Measurements from ENCODE around the gene USH1G. TPM values are rescaled to one million over a fixed set of nuclear protein-coding genes. Genes with fewer than 3 reads are reported as not detected.

The USH1G gene
- total and polyA plus RNA-seq, 2 experiments from 2014 or later, result 0.65 to 1.6 TPM

DNA sequence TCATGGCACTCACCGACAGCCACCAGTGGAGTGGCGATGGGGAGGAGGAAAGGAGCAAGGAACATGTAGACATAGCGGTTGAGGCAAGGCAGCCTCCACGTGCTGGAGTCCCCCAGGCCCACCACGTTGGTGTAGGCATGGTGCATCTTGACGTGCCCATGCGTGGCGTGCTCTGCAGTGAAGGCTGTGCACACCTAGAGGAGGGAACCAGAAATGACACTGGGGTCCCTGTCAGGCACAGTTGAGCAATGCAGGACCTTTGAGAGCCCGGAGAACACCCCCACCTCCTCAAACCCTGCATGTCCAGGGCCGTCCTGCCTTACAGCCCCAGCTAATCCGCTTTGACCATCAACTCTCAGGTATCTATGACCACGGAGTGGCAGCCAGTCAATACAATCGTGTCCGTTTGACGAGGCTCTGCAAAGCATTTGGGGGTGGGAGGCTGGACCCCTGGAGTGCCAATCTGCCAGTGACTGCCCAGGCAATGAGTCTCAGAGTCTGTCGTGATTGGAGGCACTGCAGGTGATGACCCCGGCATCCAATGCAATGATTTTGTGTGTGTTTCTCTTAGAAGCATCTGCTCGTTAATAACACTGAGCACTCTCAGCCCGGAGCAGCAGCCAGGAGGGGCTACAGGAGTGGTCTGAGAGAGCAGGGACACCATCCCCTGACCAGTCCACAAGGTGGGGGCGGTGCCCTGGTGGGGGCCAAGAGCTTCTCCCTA, 40.4 kb downstream of the USH1G start:
- WGBS (ENCODE audit: low lambda C conversion rate, missing lambda C conversion rate), result 82% methylated on average over 20 of the region's 20 CpGs
- H3K27me3 ChIP-seq, result no peaks in the 10 kb centered on the region

DNA sequence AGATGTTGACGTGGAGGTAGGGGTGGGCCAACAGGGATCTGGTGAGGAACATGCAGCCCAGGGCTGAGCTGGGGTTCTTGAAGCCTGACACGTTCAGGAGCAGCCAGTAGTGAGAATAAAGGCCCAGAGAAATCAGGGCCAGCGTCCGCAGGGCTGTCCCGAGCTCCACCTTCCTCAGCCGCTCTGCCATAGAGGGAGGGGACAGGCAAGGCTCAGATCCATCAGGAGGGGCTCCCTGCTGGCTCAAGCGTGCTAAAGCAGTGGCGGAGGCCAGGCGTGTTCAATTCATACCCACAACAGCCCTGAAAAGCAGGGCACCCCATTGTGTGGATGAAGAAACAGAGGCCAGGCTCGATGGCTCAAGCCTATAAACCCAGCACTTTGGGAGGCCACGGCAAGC, 42.0 kb downstream of the USH1G start:
- no peak for DNase-seq (ENCODE audit: low spot score)
- Histone ChIP-seq H3K27ac (no peak overlapping the region), H2AFZ (no peak overlapping the region), H3K9me3 (ENCODE audit: low read depth) (no peaks in the 10 kb centered on the region), H4K20me1 (ENCODE audit: insufficient read depth, poor library complexity, severe bottlenecking) (no peaks in the 10 kb centered on the region), H3K27me3 (no peaks in the 10 kb centered on the region), H3K4me1 (ENCODE audit: insufficient read depth) (no peaks in the 10 kb centered on the region), H3K4me3 (no peak overlapping the region), H3K4me2 (no peak overlapping the region), H3K36me3 (replicated peaks; ENCODE audit: insufficient read depth, low read depth) (no peaks in the 10 kb centered on the region), H3K79me2 (no peaks in the 10 kb centered on the region), H3K9me2 (replicated peaks; ENCODE audit: insufficient read depth) (no peaks in the 10 kb centered on the region)
- WGBS (ENCODE audit: low lambda C conversion rate, missing lambda C conversion rate), result 75% methylated on average over 11 of the region's 11 CpGs
- TF ChIP-seq, protein P1, sequence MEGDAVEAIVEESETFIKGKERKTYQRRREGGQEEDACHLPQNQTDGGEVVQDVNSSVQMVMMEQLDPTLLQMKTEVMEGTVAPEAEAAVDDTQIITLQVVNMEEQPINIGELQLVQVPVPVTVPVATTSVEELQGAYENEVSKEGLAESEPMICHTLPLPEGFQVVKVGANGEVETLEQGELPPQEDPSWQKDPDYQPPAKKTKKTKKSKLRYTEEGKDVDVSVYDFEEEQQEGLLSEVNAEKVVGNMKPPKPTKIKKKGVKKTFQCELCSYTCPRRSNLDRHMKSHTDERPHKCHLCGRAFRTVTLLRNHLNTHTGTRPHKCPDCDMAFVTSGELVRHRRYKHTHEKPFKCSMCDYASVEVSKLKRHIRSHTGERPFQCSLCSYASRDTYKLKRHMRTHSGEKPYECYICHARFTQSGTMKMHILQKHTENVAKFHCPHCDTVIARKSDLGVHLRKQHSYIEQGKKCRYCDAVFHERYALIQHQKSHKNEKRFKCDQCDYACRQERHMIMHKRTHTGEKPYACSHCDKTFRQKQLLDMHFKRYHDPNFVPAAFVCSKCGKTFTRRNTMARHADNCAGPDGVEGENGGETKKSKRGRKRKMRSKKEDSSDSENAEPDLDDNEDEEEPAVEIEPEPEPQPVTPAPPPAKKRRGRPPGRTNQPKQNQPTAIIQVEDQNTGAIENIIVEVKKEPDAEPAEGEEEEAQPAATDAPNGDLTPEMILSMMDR (IDR thresholded peaks at IDR 0.05; ENCODE audit: poor library complexity), result no peak

More for the DNA sequence above, 40.4 kb downstream of the USH1G start:
- H4K20me1 ChIP-seq (ENCODE audit: insufficient read depth, poor library complexity, severe bottlenecking), result no peaks in the 10 kb centered on the region
- no peaks in the 10 kb centered on the region for H3K79me2 ChIP-seq
- H3K4me2 ChIP-seq, result no peak overlapping the region
- TF ChIP-seq, protein P1 (IDR thresholded peaks at IDR 0.05; ENCODE audit: poor library complexity), result no peak
- no peak for TF ChIP-seq EZH2 (IDR thresholded peaks at IDR 0.05; ENCODE audit: borderline replicate concordance)
- no peak for TF ChIP-seq EZH2phosphoT487 (IDR thresholded peaks at IDR 0.05; ENCODE audit: low read depth, severe bottlenecking, unreplicated experiment)
- no peaks in the 10 kb centered on the region for H3K4me1 ChIP-seq (ENCODE audit: insufficient read depth)
- no peak for DNase-seq (ENCODE audit: low spot score)
- no peaks in the 10 kb centered on the region for H3K9me3 ChIP-seq (ENCODE audit: low read depth)
- no peak overlapping the region for H2AFZ ChIP-seq
- no peaks in the 10 kb centered on the region for H3K9me2 ChIP-seq (replicated peaks; ENCODE audit: insufficient read depth)
- H3K27ac ChIP-seq, result no peak overlapping the region
- no peak overlapping the region for H3K4me3 ChIP-seq
- no peaks in the 10 kb centered on the region for H3K36me3 ChIP-seq (replicated peaks; ENCODE audit: insufficient read depth, low read depth)

DNA sequence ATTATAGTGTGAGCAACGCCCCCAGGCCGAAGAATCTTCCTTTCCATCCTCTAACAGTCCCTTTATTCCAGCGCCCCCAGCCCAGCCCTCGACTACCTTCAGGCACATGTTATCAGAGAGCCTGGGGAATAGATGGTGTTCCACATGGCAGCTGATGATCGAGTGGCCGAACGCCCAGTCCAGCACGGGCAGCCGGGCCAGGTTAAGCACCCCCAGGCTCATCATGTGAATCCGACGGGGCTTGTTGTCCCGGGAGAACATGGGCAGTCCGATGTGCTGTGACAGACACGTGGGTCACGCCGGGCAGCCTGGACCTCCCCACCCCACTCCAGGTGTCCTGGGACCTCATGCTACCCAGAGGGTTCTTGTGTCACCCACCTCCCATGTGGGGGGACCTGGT, 43.7 kb downstream of the USH1G start:
- Histone ChIP-seq H3K27me3 (no peaks in the 10 kb centered on the region), H3K79me2 (no peaks in the 10 kb centered on the region), H3K9me2 (replicated peaks; ENCODE audit: insufficient read depth) (no peaks in the 10 kb centered on the region), H3K27ac (no peak overlapping the region), H4K20me1 (ENCODE audit: insufficient read depth, poor library complexity, severe bottlenecking) (no peaks in the 10 kb centered on the region), H3K4me1 (ENCODE audit: insufficient read depth) (peaks cover under 1% of the 10 kb centered on the region), H3K9me3 (ENCODE audit: low read depth) (no peaks in the 10 kb centered on the region), H3K4me2 (no peak overlapping the region), H2AFZ (no peak overlapping the region), H3K4me3 (no peak overlapping the region), H3K36me3 (replicated peaks; ENCODE audit: insufficient read depth, low read depth) (no peaks in the 10 kb centered on the region)
- TF ChIP-seq EZH2 (IDR thresholded peaks at IDR 0.05; ENCODE audit: borderline replicate concordance) (no peak), EZH2phosphoT487 (IDR thresholded peaks at IDR 0.05; ENCODE audit: low read depth, severe bottlenecking, unreplicated experiment) (no peak)
- TF ChIP-seq, protein P1 (IDR thresholded peaks at IDR 0.05; ENCODE audit: poor library complexity), result no peak
- 91% methylated on average over 14 of the region's 16 CpGs for WGBS (ENCODE audit: low lambda C conversion rate, missing lambda C conversion rate)
- no peak for DNase-seq (ENCODE audit: low spot score)

All from hepatocyte (in vitro differentiated cells).